Right lobe of liver (tissue), 6 donors: Measurements from ENCODE around the gene RFFL. TPM values are rescaled to one million over a fixed set of nuclear protein-coding genes. Genes with fewer than 3 reads are reported as not detected.
"Not testable (repeated sequence)": the region's sequence is repeated elsewhere in the genome, so short reads cannot be mapped to it uniquely, and the experiment has no call there.

Experiments
- ATAC-seq, 4 donors: fragments of 200-7000 bp; cut with Tn5 transposase; one replicate each; pipeline ENCODE4 v1.9.1; 2020; ENCODE audit warnings: mild to moderate bottlenecking in 4 of 4, moderate library complexity in 4 of 4
- DNase-seq, 3 donors: peaks; one replicate each; pipeline ENCODE4 v3.0.0-alpha.2; 2020
- H3K27ac ChIP-seq, 3 donors: fragments of 200-600 bp; one replicate each; pipeline ENCODE4 v1.8.0; 2022
- H3K27me3 ChIP-seq, 2 donors: fragments of 200-600 bp; one replicate each; pipeline ENCODE4 v1.8.0; 2022
- H3K36me3 ChIP-seq, 4 donors: fragments of 200-600 bp; sonication (generic) in 1 of 4; one replicate each; pipeline versions ENCODE4 v1.5.1 to v1.8.0; 2017 to 2022; ENCODE audit warnings: control low read depth in 1 of 4
- H3K4me1 ChIP-seq, 4 donors: fragments of 200-600 bp; sonication (generic) in 1 of 4; one replicate each; pipeline versions ENCODE4 v1.5.1 to v1.8.0; 2017 to 2022; ENCODE audit warnings: control low read depth in 1 of 4
- H3K4me3 ChIP-seq, 3 donors: fragments of 200-600 bp; one replicate each; pipeline ENCODE4 v1.8.0; 2022
- H3K9me3 ChIP-seq, 4 donors: fragments of 200-600 bp; sonication (generic) in 1 of 4; one replicate each; pipeline versions ENCODE4 v1.5.1 to v1.8.0; 2017 to 2022; ENCODE audit warnings: control low read depth in 1 of 4
- POLR2A ChIP-seq: fragments of 450-650 bp; IDR thresholded peaks from one replicate; pipeline ENCODE4 v1.6.1; 2017; ENCODE audit warnings: antibody characterized with exemption, mild to moderate bottlenecking
- WGBS: methylation state at CpG from one replicate; pipeline ENCODE4 v1.1.6; 2018; ENCODE audit warnings: low coverage, low lambda C conversion rate; ENCODE audit not compliant: insufficient coverage; ENCODE audit errors: missing lambda C conversion rate; 5-methylcytosine and 5-hydroxymethylcytosine counted together
- intact Hi-C, 2 donors: fragments of 100-400 bp; cut with DNase I; formaldehyde crosslinking; loops; one replicate each; pipeline versions ENCODE4 v1.11.2 to v1.14.1; 2022
- long read RNA-seq: library from polyadenylated mRNA; unstranded; transcript quantifications from one replicate; pipeline ENCODE4 v2.0.0, GENCODE V29; 2019
- total RNA-seq, 6 experiments: library from RNA; depleted of rRNA in 2 of 6; stranded (reverse); fragments of >200 nt in 2 of 6; fragmentation: NEBNext Ultra II Directional in 3 of 6; extraction: Animal tissue kit (Norgen Biotek cat#: 25700) in 3 of 6; gene quantifications; one replicate each; pipeline versions ENCODE4 v1.1.0 to v1.2.4, GENCODE V29; 2016 to 2023
- TF ChIP-seq, protein P1 (sequence below), 4 donors: fragments of 200-600 bp in 3 of 4; fragments of 450-650 bp in 1 of 4; IDR thresholded peaks; one replicate each; pipeline versions ENCODE4 v1.5.1 to v1.8.0; 2016 to 2022; ENCODE audit warnings: antibody characterized with exemption in 4 of 4, mild to moderate bottlenecking in 2 of 4
- donor health status: DM: no; HTN: yes; CAD: no.
- donor health status: DM: no; HTN: no; CAD: no.
- donor health status: DM: no; HTN: no; CAD: no.
- donor health status: DM: no; HTN: yes; CAD: no.
- donor health status: DM: no; HTN: yes; CAD: no.

Gene RFFL
- total RNA-seq, result 10 to 100 TPM; 29.0 to 39.0 (median 34.1) TPM
- long read RNA-seq, full-length matches to known transcripts, result 3 of 8 reads
- long read RNA-seq, partial matches to known transcripts, result 1 of 8 reads
- long read RNA-seq, other reads (novel, unspliced or antisense), result 4 of 8 reads

- Histone ChIP-seq H3K9me3 (no peaks in the 10 kb centered on the region), H3K27me3 (no peaks in the 10 kb centered on the region), H3K4me3 (peak within 1 kb of the TSS; percentile 27 to 59 (median 44)), H3K36me3 (no peaks in the 10 kb centered on the region), H3K4me1 (peaks cover 0 to 60% (median 13%) of the 10 kb centered on the region in 4 donors), H3K27ac (peak within 1 kb of the TSS; percentile 71 to 88 (median 80))
- intact Hi-C loops, result no loop called here
- TF ChIP-seq, protein P1, sequence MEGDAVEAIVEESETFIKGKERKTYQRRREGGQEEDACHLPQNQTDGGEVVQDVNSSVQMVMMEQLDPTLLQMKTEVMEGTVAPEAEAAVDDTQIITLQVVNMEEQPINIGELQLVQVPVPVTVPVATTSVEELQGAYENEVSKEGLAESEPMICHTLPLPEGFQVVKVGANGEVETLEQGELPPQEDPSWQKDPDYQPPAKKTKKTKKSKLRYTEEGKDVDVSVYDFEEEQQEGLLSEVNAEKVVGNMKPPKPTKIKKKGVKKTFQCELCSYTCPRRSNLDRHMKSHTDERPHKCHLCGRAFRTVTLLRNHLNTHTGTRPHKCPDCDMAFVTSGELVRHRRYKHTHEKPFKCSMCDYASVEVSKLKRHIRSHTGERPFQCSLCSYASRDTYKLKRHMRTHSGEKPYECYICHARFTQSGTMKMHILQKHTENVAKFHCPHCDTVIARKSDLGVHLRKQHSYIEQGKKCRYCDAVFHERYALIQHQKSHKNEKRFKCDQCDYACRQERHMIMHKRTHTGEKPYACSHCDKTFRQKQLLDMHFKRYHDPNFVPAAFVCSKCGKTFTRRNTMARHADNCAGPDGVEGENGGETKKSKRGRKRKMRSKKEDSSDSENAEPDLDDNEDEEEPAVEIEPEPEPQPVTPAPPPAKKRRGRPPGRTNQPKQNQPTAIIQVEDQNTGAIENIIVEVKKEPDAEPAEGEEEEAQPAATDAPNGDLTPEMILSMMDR (IDR thresholded peaks at IDR 0.05), result peak in 2 of 4 donors; percentile 3 to 12
- TF ChIP-seq POLR2A, result peak; percentile 94
- 2% methylated on average over 5 of the region's 6 CpGs for WGBS
- peak; percentile 92 to 98 (median 96) for ATAC-seq
- DNase-seq, result peak; percentile 83 to 93 (median 90)
Measured at GRCh38 chr17:35063514-35064223, at the start of gene RFFL. RFFL (minus strand) TSS chr17:35063707; CDS start chr17:35026553, 37,154 bp downstream.

GRCh38 chr17:35110791-35111190 lies 47.3 kb upstream of the RFFL start:
- WGBS, result 100% methylated on average over 3 of the region's 17 CpGs

DNA sequence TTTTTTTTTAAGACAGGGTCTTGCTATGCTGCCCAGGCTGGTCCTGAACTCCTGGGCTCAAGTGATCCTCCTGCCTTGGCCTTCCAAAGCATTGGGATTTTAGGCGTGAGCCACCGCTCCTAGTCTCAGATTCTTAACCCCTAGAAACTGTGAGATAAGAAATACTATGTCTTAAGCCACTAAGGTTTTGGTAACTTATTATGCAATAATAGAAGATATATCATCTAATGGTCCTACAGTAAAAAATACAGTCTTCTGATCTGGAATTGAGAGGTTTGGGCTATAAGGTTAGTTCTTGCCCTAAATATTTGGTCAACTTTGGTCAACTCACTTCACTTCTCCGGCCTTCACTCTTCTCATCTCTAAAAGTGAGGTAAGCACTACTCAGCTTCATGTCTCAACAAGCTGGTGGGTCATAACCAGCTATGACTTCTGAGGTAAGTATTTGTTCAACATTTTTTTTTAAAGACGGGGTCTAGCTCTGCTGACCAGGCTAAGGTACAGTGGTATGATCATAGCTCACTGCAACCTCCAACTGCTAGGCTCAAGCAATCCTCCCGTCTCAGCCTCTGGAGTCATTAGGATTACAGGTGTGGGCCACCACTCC lies 41.4 kb upstream of the RFFL start:
- H3K4me3 ChIP-seq, result no peak overlapping the region
- no peaks in the 10 kb centered on the region for H3K4me1 ChIP-seq
- DNase-seq (no peak), ATAC-seq (no peak)
- H3K27ac ChIP-seq, result no peak overlapping the region
- H3K9me3 ChIP-seq, result no peaks in the 10 kb centered on the region
- TF ChIP-seq, protein P1 (IDR thresholded peaks at IDR 0.05), result no peak
- no peak for TF ChIP-seq POLR2A
- intact Hi-C loops, result no loop called here
- H3K36me3 ChIP-seq, result peaks cover 0 to 10% (median 2%) of the 10 kb centered on the region in 4 donors
- no peaks in the 10 kb centered on the region for H3K27me3 ChIP-seq
- 100% methylated on average over 4 of the region's 5 CpGs for WGBS

More at GRCh38 chr17:35110791-35111190, 47.3 kb upstream of the RFFL start:
- H3K4me3 ChIP-seq, H3K4me1 ChIP-seq, ATAC-seq, H3K36me3 ChIP-seq, H3K27ac ChIP-seq, H3K27me3 ChIP-seq, H3K9me3 ChIP-seq, DNase-seq: not testable (repeated sequence)
- intact Hi-C loops, result loop anchor here in 1 of 2 donors (10.0 kb wide), 1 partner anchor 116 kb away; no protein-coding TSS in a partner anchor

DNA sequence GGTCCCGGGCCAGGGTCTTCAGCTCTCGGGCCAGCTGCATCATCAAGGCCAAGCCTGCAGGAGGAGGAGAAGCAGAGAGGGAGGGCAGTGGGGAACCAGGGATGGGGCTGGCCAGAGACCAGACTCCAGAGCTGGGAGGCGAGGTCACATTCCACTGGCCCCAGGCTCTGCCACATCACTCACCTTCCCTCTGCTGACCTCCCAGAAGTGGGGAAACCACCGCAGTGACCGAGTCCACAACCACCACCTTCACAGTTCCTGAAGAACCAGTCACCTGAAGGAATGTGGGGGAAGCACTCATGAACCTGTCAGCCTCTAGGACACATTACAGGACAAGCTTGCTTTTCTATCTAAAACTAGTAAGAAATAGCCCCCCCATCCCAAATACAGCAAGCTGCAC lies 39.8 kb upstream of the RFFL start:
- Histone ChIP-seq H3K27me3 (no peaks in the 10 kb centered on the region), H3K4me3 (no peak overlapping the region), H3K36me3 (peaks cover 0 to 10% (median 2%) of the 10 kb centered on the region in 4 donors), H3K9me3 (no peaks in the 10 kb centered on the region), H3K27ac (no peak overlapping the region), H3K4me1 (no peaks in the 10 kb centered on the region)
- no CpG with 5 or more reads among the region's 5 CpGs for WGBS
- intact Hi-C loops, result no loop called here
- no peak for ATAC-seq
- DNase-seq, result no peak
- TF ChIP-seq, protein P1 (IDR thresholded peaks at IDR 0.05), result no peak
- TF ChIP-seq POLR2A, result no peak

DNA sequence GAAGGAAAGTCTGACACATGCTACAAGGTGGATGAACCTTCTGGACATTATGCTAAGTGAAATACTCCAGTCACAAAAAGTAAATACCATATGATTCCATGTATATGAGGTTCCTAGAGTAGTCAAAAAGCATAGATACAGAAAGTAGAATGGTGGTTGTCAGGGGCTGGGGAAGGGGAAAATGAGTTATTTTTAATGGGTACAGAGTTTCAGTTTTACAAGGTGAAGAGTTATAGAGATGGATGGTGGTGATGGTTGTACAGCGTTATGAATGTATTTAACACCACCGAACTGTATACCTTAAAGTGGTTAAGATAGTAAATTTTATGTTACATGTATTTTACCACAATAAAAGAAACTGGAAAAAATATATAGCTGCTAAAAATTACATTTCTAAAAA lies 38.2 kb upstream of the RFFL start:
- DNase-seq (no peak), ATAC-seq (no peak)
- no peak overlapping the region for H3K27ac ChIP-seq
- no peaks in the 10 kb centered on the region for H3K4me1 ChIP-seq
- no peaks in the 10 kb centered on the region for H3K9me3 ChIP-seq
- H3K4me3 ChIP-seq, result no peak overlapping the region
- intact Hi-C loops, result no loop called here
- H3K36me3 ChIP-seq, result peaks cover 0 to 10% (median 2%) of the 10 kb centered on the region in 4 donors
- 69% methylated on average over 2 of the region's 2 CpGs for WGBS
- TF ChIP-seq, protein P1 (IDR thresholded peaks at IDR 0.05), result no peak
- no peak for TF ChIP-seq POLR2A
- H3K27me3 ChIP-seq, result no peaks in the 10 kb centered on the region
